Measurements from ENCODE around the gene PDRG1.

- TF ChIP-seq POLR2A (IDR thresholded peaks at IDR 0.05) (no peak), CTCF (IDR thresholded peaks at IDR 0.05) (no peak)
These were observed 23.2 kb upstream of the PDRG1 start for GRCh38 chr20:31974951-31975487.
